HG03103 (cell line): ENCODE measurements around the gene TRPC4AP.
"Not testable (repeated sequence)": the region's sequence is repeated elsewhere in the genome, so short reads cannot be mapped to it uniquely, and the experiment has no call there.

Experiments
- ATAC-seq: cut with Tn5 transposase; IDR thresholded peaks from one replicate; pipeline ENCODE4 v1.9.1; 2021; ENCODE audit warnings: low read depth; ENCODE audit not compliant: unreplicated experiment

Gene TRPC4AP

GRCh38 chr20:35092524-35093266 lies at the start of gene TRPC4AP:
TSS of gene TRPC4AP (minus strand) at chr20:35092807. CDS start at chr20:35092781, 26 bp downstream.
- peak; percentile 82 for ATAC-seq

- ATAC-seq, result no peak
Observed at GRCh38 chr20:35135867-35136586, 43.4 kb upstream of the TRPC4AP start.

GRCh38 chr20:35134880-35135279 lies 42.3 kb upstream of the TRPC4AP start:
- no peak for ATAC-seq

- ATAC-seq, result no peak
Observed at GRCh38 chr20:35134472-35134871, 41.9 kb upstream of the TRPC4AP start.

GRCh38 chr20:35133735-35134134 lies 41.1 kb upstream of the TRPC4AP start:
- ATAC-seq, result no peak

GRCh38 chr20:35133031-35133430 lies 40.4 kb upstream of the TRPC4AP start:
- no peak for ATAC-seq

- no peak for ATAC-seq
Observed at GRCh38 chr20:35131934-35132333, 39.3 kb upstream of the TRPC4AP start.

GRCh38 chr20:35129647-35130069 lies 37.1 kb upstream of the TRPC4AP start:
- no peak for ATAC-seq

GRCh38 chr20:35125753-35126152 lies 33.1 kb upstream of the TRPC4AP start:
- no peak for ATAC-seq

- ATAC-seq, result no peak
Observed at GRCh38 chr20:35122756-35123405, 30.3 kb upstream of the TRPC4AP start.

- ATAC-seq, result no peak
Observed at GRCh38 chr20:35121186-35121585, 28.6 kb upstream of the TRPC4AP start.

GRCh38 chr20:35120012-35120701 lies 27.6 kb upstream of the TRPC4AP start:
- ATAC-seq, result no peak

GRCh38 chr20:35117629-35118028 lies 25.0 kb upstream of the TRPC4AP start:
- ATAC-seq, result no peak

GRCh38 chr20:35117196-35117595 lies 24.6 kb upstream of the TRPC4AP start:
- ATAC-seq, result no peak

- ATAC-seq, result no peak
Observed at GRCh38 chr20:35116258-35116657, 23.7 kb upstream of the TRPC4AP start.

GRCh38 chr20:35115606-35116005 lies 23.0 kb upstream of the TRPC4AP start:
- ATAC-seq, result no peak

- ATAC-seq, result not testable (repeated sequence)
Observed at GRCh38 chr20:35112276-35112675, 19.7 kb upstream of the TRPC4AP start.

GRCh38 chr20:35111141-35111888 lies 18.7 kb upstream of the TRPC4AP start:
- ATAC-seq, result no peak

GRCh38 chr20:35108921-35109320 lies 16.3 kb upstream of the TRPC4AP start:
- no peak for ATAC-seq

- no peak for ATAC-seq
Observed at GRCh38 chr20:35106827-35107380, 14.3 kb upstream of the TRPC4AP start.
